ENCODE data around the gene BIRC3.
"Not testable (repeated sequence)": the region's sequence is repeated elsewhere in the genome, so short reads cannot be mapped to it uniquely, and the experiment has no call there.

Gene BIRC3

GRCh38 chr11:102367364-102367763 lies 50.1 kb downstream of the BIRC3 start:
- DNase-seq (ENCODE audit: low read depth in 2 of 3, low spot score in 1 of 3): no peak

GRCh38 chr11:102368472-102368871 lies 51.2 kb downstream of the BIRC3 start:
- DNase-seq (ENCODE audit: low read depth in 2 of 3, low spot score in 1 of 3): no peak

GRCh38 chr11:102374633-102375424 lies 57.5 kb downstream of the BIRC3 start:
- DNase-seq (ENCODE audit: low read depth in 2 of 3, low spot score in 1 of 3): not testable (repeated sequence)

GRCh38 chr11:102375720-102376399 lies 58.6 kb downstream of the BIRC3 start:
- no peak for DNase-seq (ENCODE audit: low read depth in 2 of 3, low spot score in 1 of 3)

- no peak for DNase-seq (ENCODE audit: low read depth in 2 of 3, low spot score in 1 of 3)
Observed at GRCh38 chr11:102377891-102378290, 60.6 kb downstream of the BIRC3 start.

- DNase-seq (ENCODE audit: low read depth in 2 of 3, low spot score in 1 of 3): no peak
Observed at GRCh38 chr11:102378818-102379217, 61.5 kb downstream of the BIRC3 start.

- no peak for DNase-seq (ENCODE audit: low read depth in 2 of 3, low spot score in 1 of 3)
Observed at GRCh38 chr11:102382384-102382783, 65.1 kb downstream of the BIRC3 start.

GRCh38 chr11:102383839-102384238 lies 66.6 kb downstream of the BIRC3 start:
- DNase-seq (ENCODE audit: low read depth in 2 of 3, low spot score in 1 of 3): no peak

- no peak for DNase-seq (ENCODE audit: low read depth in 2 of 3, low spot score in 1 of 3)
Observed at GRCh38 chr11:102384419-102385079, 67.3 kb downstream of the BIRC3 start.

DNA sequence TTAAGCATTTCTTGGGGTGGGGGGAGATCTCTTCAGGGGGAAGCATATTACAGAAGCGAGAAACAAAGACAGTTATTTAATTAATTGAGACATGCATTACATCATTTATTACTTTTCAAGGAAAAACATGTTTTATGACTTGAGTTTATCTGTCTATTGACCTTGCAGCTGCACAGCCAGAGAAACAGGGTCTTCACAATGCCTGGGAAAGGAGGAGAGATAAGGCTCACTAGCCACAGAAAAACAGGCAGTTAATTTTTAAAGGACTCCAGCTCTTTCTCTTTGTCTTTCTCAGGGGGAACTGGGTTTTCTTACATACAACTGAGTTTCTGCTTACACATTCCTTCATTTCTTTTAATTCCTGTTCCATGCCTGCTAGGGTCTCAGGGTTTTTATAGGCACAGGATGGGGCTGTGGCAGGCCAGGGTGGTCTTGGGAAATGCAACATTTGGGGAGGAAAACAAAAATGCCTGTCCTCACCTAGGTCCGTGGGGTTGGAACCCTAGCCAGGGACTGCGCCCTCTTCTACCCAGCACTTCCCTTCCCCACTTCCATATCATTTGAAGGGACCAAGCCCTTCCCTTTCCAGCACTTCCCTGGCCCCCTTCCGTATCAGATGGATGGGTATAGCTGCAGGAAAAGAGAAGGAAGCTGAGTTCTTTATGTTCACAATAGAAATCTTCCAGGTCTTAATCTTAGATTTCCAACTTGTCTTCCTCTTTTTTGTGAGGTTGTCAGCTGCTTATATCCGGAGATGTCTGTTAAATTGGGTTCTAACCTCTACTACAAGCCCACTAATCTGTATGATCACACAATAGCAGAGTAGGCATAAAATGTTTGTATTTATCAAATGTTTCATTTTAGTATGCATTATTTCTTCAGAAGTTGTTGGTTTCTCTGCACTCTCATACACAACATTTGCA lies 68.1 kb downstream of the BIRC3 start:
- DNase-seq (ENCODE audit: low read depth in 2 of 3, low spot score in 1 of 3): no peak

- no peak for DNase-seq (ENCODE audit: low read depth in 2 of 3, low spot score in 1 of 3)
Observed at GRCh38 chr11:102386136-102386734, 69.0 kb downstream of the BIRC3 start.

DNA sequence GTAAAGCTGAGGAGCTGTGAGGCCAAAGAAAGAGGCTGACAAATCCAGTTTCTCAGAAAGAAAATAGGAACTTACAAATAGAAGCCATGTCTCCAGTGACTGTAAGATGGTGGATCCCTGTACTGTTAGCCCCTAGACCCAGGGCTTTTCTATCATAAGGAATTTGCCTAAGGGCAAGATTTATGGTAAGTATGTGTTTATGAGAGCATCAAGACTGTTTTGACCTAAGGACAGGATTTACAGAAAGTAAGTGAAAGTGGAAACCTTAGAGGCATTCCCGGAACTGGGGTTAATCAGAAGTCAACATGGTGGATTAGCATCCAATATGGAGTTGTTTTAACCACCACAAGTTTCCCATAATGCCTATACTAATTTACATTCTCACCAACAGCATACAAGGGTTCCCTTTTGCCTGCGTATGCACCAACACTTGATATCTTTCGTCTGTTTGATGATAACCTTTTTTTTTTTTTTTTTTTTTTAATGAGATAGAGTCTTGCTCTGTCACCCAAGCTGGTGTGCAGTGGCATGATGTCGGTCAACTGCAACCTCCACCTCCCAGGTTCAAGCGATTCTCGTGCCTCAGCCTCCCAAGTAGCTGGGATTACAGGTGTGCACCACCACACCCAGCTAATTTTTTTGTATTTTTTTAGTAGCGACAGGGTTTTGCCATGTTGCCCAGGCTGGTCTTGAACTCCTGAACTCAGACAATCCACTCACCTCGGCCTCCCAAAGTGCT lies 69.9 kb downstream of the BIRC3 start:
- no peak for DNase-seq (ENCODE audit: low read depth in 2 of 3, low spot score in 1 of 3)
